ENCODE measurements around the gene SPR. TPM values are rescaled to one million over a fixed set of nuclear protein-coding genes. Genes with fewer than 3 reads are reported as not detected.

Gene SPR
- total and polyA plus RNA-seq, 9 of the 15 experiments (the other 6 are each of a cell fraction or from before 2014, with no cell fraction given) = 7.7 to 38.3 (median 26.3) TPM

GRCh38 chr2:72887740-72888437, 681 bp downstream of the SPR start:
- H3K4me1 ChIP-seq (replicated peaks in 1 of 2; ENCODE audit: control insufficient read depth in 2 of 2, insufficient read depth in 2 of 2, low read length in 2 of 2) = peaks cover 9 to 15% of the 10 kb centered on the region in 2 experiments; a peak in 4 of 5 replicates
- FAIRE-seq (peak; percentile 94), ATAC-seq (peak; percentile 87), DNase-seq (ENCODE audit: extremely low read depth in 1 of 4, low spot score in 3 of 4) (peak; percentile 77 to 90 (median 81))
- POLR2A ChIA-PET = interaction anchor here (0.6 to 1.7 kb wide), 5 partner anchors 13 to 227 kb away, joined by 3 to 4 read pairs (median 3); no protein-coding TSS in a partner anchor
- WGBS (ENCODE audit: insufficient coverage, low coverage, missing lambda C conversion rate) = 4% methylated on average over 16 of the region's 21 CpGs
- peaks cover 5% of the 10 kb centered on the region; the same call in 2 of the 3 replicates for H3K79me2 ChIP-seq (ENCODE audit: control insufficient read depth, insufficient read depth, low read length)
- peak overlapping the region; percentile 87 for H3K4me2 ChIP-seq (ENCODE audit: insufficient read depth, low read length)
- intact Hi-C loops (cut with micrococcal nuclease) (loop anchor here (1.0 kb wide), 1 partner anchor 117 kb away; no protein-coding TSS in a partner anchor), in situ Hi-C loops (cut with MboI) (no loop called here)
- H2AFZ ChIP-seq (ENCODE audit: low read depth, low read length) = peak overlapping the region; percentile 98
- BruUV-seq (replicated peaks) = no TSS peak
- 0 out of 5 replicates have a peak, but pooled peaks cover 3 to 5% of the 10 kb centered on the region in 2 experiments for H3K27me3 ChIP-seq (ENCODE audit: control insufficient read depth in 2 of 2, insufficient read depth in 2 of 2, low read length in 2 of 2)
- H3K36me3 ChIP-seq (ENCODE audit: control insufficient read depth, insufficient read depth, low read length) = peaks cover 26% of the 10 kb centered on the region; the same call in 2 of the 3 replicates
- peak overlapping the region; percentile 62; the same call in 2 of the 3 replicates for H3K27ac ChIP-seq (ENCODE audit: extremely low read depth, low read depth, low read length)
- CTCF ChIA-PET (ENCODE audit: low intra/inter-chr PET ratio) = interaction anchor here (0.6 to 2.6 kb wide), 4 partner anchors 117 to 372 kb away, joined by 3 to 10 read pairs (median 4); no protein-coding TSS in a partner anchor
- H3K9me1 ChIP-seq (ENCODE audit: control insufficient read depth, insufficient read depth, low read length) = no peaks in the 10 kb centered on the region
- peak overlapping the region; percentile 85 for H3K4me3 ChIP-seq
- peak overlapping the region; percentile 74 to 92 for H3K9ac ChIP-seq (ENCODE audit: insufficient read depth in 1 of 2, low read depth in 2 of 2, low read length in 2 of 2)
- no peaks in the 10 kb centered on the region for H3K9me3 ChIP-seq (replicated peaks; ENCODE audit: control insufficient read depth, insufficient read depth, low read depth, low read length)
- H4K20me1 ChIP-seq (replicated peaks; ENCODE audit: control insufficient read depth, insufficient read depth, low read length) = peaks cover 15% of the 10 kb centered on the region; the same call in 1 of the 2 replicates
- peak in 1 of 2 experiments; percentile 84; a peak in 1 of 4 replicates for TF ChIP-seq MAZ (CRISPR knock-in tag; conservative IDR thresholded peaks at IDR 0.05 in 1 of 2, IDR thresholded peaks at IDR 0.05 in 1 of 2)
- TF ChIP-seq ZNF12 (CRISPR knock-in tag; IDR thresholded peaks at IDR 0.05) = no peak
- TF ChIP-seq MCM5 (IDR thresholded peaks at IDR 0.05; ENCODE audit: low read depth) = no peak
- no peak for TF ChIP-seq E4F1 (CRISPR knock-in tag; IDR thresholded peaks at IDR 0.05; ENCODE audit: borderline replicate concordance)
- no peak for TF ChIP-seq ZNF740 (CRISPR knock-in tag; IDR thresholded peaks at IDR 0.05)
- TF ChIP-seq ZNF740 (tag; IDR thresholded peaks at IDR 0.05) = no peak
- no peak for TF ChIP-seq ZNF274 (IDR thresholded peaks at IDR 0.05; ENCODE audit: borderline replicate concordance, low read depth, low read length)
- TF ChIP-seq SMARCA5 (IDR thresholded peaks at IDR 0.05) = no peak
- TF ChIP-seq NR0B1 (IDR thresholded peaks at IDR 0.05; ENCODE audit: partially characterized antibody) = no peak
- no peak for TF ChIP-seq KLF13 (tag; IDR thresholded peaks at IDR 0.05; ENCODE audit: borderline replicate concordance, low read depth)
- TF ChIP-seq RNF219 (CRISPR knock-in tag; IDR thresholded peaks at IDR 0.05) = no peak

Data from K562 (cell line).